Lower leg skin (tissue), 4 donors: Measurements from ENCODE around the gene MAP2. TPM values are rescaled to one million over a fixed set of nuclear protein-coding genes. Genes with fewer than 3 reads are reported as not detected.

ENCODE experiments used
- DNase-seq, 2 donors: peaks; one replicate each; pipeline ENCODE4 v3.0.0-alpha.2; 2019; ENCODE audit warnings: low spot score in 2 of 2
- H3K4me3 ChIP-seq: fragments of 200-600 bp; sonication (generic); 2 replicates; pipeline ENCODE4 v1.5.1; 2017; ENCODE audit warnings: mild to moderate bottlenecking, low read depth; ENCODE audit not compliant: poor library complexity, severe bottlenecking
- POLR2A ChIP-seq, 2 donors: fragments of 450-650 bp; IDR thresholded peaks; one replicate each; pipeline ENCODE4 v1.6.1; 2016 to 2017; ENCODE audit warnings: antibody characterized with exemption in 2 of 2, mild to moderate bottlenecking in 1 of 2, moderate library complexity in 1 of 2
- WGBS, 2 donors: methylation state at CpG; one replicate each; pipeline ENCODE4 v1.1.5; 2018; 5-methylcytosine and 5-hydroxymethylcytosine counted together
- intact Hi-C: fragments of 100-400 bp; cut with DNase I; formaldehyde crosslinking; loops from one replicate; pipeline ENCODE4 v1.15.0; 2023; ENCODE audit warnings: low total_unique reads
- total RNA-seq, 4 donors: library from RNA; depleted of rRNA; stranded (reverse); fragments of >200 nt; gene quantifications; one replicate each; pipeline ENCODE4 v1.1.0, GENCODE V29; 2016
- TF ChIP-seq, protein P1 (sequence below), 3 donors: fragments of 450-650 bp; IDR thresholded peaks; one replicate each; pipeline ENCODE4 v1.5.1; 2016; ENCODE audit warnings: antibody characterized with exemption in 3 of 3, mild to moderate bottlenecking in 3 of 3, moderate library complexity in 2 of 3

Gene MAP2
- total RNA-seq, 4 donors from 2014 or later = 35.1 to 47.8 (median 40.9) TPM

DNA sequence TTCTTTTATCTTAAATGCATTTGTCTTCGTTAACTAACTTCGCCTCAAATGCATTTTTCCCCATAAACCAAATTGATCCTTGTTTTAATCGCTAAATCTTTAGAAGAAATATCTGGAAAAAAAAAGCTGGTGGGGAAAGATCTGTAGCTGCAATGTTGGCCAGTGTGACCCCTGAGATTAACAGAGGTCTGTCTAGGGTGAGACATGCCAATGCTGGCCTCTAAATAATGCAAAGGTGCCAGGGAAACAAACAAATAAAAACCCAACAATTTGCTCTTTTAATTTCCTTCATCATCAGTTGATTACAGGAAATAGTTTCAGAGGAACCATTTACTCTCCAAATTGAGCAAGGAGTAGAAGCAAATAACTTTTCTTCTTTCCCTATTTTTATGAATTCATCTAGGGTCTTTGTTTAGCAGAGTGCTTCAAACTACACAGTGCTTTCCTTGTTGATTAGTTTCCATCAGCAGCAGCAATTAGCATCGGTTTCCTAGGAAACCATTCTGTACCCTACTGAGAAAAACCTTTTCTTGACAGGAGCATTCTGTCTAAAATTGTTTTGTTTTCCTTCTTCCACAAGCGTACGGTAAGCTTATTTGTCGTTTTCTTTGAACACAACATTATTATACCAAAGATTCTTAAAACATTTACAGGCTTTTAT, 247.3 kb downstream of the MAP2 start:
- H3K4me3 ChIP-seq = no peak overlapping the region
- 84 to 89% methylated on average over 7 of the region's 7 CpGs for WGBS, 2 donors
- intact Hi-C loops = no loop called here
- TF ChIP-seq POLR2A (IDR thresholded peaks at IDR 0.05) = no peak
- TF ChIP-seq, protein P1, sequence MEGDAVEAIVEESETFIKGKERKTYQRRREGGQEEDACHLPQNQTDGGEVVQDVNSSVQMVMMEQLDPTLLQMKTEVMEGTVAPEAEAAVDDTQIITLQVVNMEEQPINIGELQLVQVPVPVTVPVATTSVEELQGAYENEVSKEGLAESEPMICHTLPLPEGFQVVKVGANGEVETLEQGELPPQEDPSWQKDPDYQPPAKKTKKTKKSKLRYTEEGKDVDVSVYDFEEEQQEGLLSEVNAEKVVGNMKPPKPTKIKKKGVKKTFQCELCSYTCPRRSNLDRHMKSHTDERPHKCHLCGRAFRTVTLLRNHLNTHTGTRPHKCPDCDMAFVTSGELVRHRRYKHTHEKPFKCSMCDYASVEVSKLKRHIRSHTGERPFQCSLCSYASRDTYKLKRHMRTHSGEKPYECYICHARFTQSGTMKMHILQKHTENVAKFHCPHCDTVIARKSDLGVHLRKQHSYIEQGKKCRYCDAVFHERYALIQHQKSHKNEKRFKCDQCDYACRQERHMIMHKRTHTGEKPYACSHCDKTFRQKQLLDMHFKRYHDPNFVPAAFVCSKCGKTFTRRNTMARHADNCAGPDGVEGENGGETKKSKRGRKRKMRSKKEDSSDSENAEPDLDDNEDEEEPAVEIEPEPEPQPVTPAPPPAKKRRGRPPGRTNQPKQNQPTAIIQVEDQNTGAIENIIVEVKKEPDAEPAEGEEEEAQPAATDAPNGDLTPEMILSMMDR (IDR thresholded peaks at IDR 0.05) = no peak
- no peak for DNase-seq

DNA sequence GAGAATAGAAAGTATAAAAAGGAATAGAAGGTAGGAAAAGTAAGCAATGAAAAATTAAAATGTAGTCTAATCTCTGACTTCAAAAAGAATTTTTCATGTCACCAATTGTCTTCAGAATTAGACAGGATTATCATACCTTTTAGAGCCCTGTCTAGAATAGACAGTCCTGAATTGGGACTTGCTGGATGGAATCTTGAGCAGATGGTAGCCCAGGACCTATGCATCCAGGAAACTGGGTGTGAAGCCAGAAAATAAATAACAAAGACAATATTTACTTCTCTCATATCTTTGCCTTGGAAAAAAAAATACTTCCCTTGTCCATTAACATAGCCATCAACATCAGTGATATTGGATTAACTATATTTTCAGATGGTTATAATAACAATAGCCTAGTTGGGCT, 250.0 kb downstream of the MAP2 start:
- DNase-seq = no peak
- TF ChIP-seq, protein P1 (IDR thresholded peaks at IDR 0.05) = no peak
- TF ChIP-seq POLR2A (IDR thresholded peaks at IDR 0.05) = no peak
- intact Hi-C loops = no loop called here
- no peak overlapping the region for H3K4me3 ChIP-seq

- intact Hi-C loops = no loop called here
- 87 to 93% methylated on average over 1 of the region's 1 CpG for WGBS, 2 donors
- TF ChIP-seq POLR2A (IDR thresholded peaks at IDR 0.05) = no peak
- TF ChIP-seq, protein P1 (IDR thresholded peaks at IDR 0.05) = no peak
- H3K4me3 ChIP-seq = no peak overlapping the region
- DNase-seq = no peak
These were observed 256.7 kb downstream of the MAP2 start for GRCh38 chr2:209680596-209680995.

DNA sequence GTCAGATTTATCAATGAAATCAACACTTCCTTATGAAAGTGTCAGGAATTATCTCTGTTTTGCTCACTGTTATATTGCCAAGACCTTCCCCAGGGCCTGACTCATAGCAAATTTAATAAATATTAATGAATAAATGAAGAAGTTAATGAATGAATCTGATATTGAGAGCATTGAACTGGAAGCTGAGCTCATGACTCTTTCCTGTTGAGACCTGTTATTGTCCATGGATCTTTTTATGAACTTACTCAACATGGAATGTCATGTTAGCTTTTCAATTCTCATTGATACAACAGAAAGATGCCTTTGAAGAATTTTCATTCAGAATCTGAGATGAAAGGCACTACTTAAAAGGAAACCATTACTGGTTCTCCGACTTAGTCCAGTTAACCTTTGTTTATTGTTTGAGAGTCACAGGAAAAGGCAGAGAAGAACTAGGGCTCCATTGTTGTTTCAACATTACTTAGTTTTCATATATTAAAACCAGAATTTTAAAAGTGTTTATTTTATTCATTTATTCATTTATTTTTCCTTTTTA, 257.4 kb downstream of the MAP2 start:
- no peak for DNase-seq
- no peak overlapping the region for H3K4me3 ChIP-seq
- intact Hi-C loops = no loop called here
- TF ChIP-seq, protein P1 (IDR thresholded peaks at IDR 0.05) = no peak
- no peak for TF ChIP-seq POLR2A (IDR thresholded peaks at IDR 0.05)
- 56 to 64% methylated on average over 1 of the region's 1 CpG for WGBS, 2 donors

GRCh38 chr2:209682646-209683045, 258.8 kb downstream of the MAP2 start:
- DNase-seq = no peak
- H3K4me3 ChIP-seq = no peak overlapping the region
- 90 to 92% methylated on average over 4 of the region's 4 CpGs for WGBS, 2 donors
- intact Hi-C loops = no loop called here
- TF ChIP-seq POLR2A (IDR thresholded peaks at IDR 0.05) = no peak
- TF ChIP-seq, protein P1 (IDR thresholded peaks at IDR 0.05) = no peak

GRCh38 chr2:209685340-209685739, 261.5 kb downstream of the MAP2 start:
- no peak for DNase-seq
- intact Hi-C loops = no loop called here
- WGBS, 2 donors = 72 to 78% methylated on average over 1 of the region's 1 CpG
- no peak for TF ChIP-seq POLR2A (IDR thresholded peaks at IDR 0.05)
- TF ChIP-seq, protein P1 (IDR thresholded peaks at IDR 0.05) = no peak
- H3K4me3 ChIP-seq = no peak overlapping the region
